Measurements from ENCODE around the gene TMPRSS13. TPM values are rescaled to one million over a fixed set of nuclear protein-coding genes. Genes with fewer than 3 reads are reported as not detected.
"Not testable (repeated sequence)": the region's sequence is repeated elsewhere in the genome, so short reads cannot be mapped to it uniquely, and the experiment has no call there.

Gene TMPRSS13
- polyA plus RNA-seq, 1 donor: 0.15 TPM

DNA sequence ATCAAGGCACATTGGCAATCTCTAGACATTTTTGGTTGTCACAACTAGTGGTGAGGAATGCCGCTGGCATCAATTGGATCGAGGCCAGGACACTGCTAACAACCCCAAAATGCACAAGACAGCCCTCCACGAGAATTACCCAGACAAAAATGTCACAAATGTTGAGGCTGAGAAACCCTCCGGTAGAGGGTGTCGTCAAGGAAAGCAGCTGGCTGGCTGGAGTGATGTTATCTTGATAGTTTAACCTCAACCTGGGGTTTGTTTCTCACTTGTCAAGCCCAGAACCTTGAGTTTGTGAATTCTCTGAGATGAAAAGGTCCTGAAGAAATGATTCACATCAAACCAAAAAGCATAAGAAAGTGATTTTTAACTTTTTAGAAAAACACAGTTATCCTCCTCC, 21.1 kb upstream of the TMPRSS13 start:
- DNase-seq: no peak

DNA sequence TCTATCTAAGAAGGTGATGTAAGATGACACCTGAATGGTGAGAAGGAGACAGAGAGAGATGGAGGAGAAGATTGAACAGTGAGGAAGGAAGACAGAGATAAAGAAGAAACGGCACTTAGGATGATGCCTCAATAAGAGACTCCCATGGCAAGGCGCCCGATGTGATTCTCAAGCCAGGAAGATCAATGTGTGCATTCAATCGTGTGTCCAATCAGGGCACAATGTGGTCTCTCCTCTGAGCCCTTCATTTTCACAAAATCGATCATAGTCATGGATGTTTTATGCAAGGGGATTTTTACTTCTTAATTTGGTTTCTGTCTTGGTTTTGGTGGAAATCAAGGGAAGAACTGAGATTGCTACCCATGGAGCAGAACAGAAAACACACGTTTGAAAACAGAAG, 19.9 kb upstream of the TMPRSS13 start:
- no peak for DNase-seq

DNA sequence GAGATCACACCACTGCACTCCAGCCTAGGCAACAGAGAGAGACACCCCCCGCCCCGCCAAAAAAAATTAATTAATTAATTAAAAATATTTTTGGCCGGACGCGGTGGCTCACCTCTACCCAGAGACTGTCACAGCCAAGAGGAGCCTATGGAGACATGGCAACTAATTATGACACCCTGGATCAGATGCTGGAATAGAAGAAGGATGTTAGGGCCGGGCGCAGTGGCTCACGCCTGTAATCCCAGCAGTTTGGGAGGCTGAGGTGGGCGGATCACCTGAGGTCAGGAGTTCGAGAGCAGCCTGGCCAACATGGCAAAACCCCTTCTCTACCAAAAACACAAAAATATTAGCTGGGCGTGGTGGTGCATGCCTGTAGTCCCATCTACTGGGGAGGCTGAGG, 19.3 kb upstream of the TMPRSS13 start:
- DNase-seq: not testable (repeated sequence)

DNA sequence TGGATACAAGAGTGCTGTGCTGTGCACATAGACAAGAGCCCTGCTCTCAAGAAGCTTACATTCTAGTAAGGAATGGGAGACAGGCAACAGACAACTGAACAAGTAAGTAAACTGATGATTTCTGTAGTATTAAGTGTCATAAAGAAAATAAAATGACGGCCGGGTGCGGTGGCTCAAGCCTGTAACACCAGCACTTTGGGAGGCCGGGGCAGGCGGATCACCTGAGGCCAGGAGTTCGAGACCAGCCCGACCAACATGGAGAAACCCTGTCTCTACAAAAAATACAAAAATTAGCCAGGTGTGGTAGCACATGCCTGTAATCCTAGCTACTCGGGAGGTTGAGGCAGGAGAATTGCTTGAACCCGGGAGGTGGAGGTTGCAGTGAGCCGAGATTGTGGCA, 18.5 kb upstream of the TMPRSS13 start:
- not testable (repeated sequence) for DNase-seq

DNA sequence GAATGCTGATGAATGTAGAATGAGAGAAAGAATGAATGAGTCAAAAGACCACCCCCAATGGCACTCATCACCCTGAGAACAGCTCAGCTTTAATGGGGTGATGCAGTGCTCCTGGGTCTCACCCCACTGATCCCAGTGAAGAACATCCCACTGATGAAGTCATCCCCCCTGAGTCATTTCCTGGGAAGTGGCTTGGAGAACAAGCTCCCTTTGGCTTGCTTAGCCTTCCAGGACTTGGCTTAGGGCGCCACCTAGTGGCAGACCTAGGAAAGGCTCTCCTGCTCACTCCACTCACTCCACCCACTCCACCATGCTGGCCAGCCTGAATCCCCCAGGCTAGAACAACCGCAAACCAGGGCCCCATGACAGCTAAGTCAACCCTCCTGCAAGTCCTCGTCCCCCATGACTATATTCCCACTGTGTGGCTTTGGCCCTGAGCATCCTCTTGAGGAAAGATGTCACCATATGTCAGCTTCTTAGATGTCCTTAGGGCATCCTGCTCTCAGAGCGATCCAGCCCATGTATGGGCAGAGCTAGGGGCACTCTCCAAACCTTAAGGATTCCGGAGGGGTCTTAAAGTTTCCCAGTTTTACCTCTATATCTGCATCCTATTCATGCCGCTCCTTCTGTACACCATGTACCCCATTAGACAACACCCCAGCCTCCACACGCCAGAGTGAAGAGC, 17.8 kb upstream of the TMPRSS13 start:
- DNase-seq: peak; percentile 88

DNA sequence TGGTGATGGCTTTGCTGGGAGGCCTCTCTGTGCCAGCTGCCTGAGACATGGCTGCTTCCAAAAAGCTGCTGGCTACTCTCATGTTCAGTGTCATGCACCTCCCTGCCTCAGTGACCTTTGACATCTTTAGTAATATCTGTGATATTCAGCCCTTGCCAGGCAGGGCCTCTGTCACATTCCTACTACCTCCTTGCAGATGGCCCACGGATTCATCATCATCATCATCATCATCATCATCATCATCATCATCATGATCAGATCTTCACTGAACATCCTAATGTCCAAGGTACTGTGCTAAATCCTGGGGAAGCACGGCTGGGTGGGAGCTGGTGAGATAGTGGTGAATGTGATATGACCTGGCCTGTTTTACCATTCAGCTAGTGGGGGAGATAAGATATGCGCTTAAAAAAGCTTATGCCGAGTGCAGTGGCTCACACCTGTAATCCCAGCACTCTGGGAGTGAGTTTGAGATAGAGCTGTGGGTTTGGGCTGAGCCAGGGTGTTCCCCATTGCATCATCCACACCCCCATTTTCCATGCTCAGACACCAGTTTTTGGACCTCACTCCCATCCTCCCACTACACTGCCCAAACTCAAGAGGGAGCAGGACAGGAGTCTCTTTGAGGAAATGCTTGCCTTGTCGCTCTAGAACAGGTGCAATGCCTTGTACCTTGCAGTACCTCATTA, 17.1 kb upstream of the TMPRSS13 start:
- DNase-seq: no peak

DNA sequence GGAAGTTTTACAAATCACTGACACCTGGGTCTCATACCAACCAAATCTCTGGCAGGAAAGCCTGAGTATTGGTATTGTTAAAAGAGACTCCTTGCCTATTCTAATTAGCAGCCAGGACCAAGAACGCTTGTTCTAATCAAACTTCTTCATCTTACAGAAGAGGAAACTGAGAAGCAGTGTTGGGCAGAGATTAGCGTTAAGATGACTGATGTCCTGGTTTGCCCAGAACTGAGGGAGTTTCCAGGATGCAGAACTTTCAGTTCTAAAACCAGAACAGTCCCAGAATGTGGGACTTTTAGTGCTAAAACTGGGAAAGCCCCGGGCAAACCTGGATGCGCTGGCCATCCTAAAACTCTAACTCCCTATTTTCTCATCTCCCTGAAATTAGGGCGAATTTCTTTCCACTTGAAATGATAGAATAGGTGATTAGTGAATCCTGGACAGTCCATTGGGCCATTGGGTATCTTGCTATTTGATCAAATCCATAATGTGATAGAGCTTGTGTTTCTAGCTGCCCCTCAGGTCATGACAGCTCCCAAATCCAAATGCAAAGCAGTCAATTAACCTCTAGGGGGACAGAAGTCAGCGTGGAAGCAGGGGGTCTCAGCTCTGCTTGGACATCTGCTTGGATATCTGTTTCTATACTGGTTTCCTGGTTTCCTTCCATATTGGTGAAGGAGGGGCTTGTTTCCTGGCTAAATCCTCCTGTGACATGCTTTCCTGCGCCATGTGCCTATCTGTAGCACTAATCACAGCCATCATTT, 16.0 kb upstream of the TMPRSS13 start:
- DNase-seq: no peak

DNA sequence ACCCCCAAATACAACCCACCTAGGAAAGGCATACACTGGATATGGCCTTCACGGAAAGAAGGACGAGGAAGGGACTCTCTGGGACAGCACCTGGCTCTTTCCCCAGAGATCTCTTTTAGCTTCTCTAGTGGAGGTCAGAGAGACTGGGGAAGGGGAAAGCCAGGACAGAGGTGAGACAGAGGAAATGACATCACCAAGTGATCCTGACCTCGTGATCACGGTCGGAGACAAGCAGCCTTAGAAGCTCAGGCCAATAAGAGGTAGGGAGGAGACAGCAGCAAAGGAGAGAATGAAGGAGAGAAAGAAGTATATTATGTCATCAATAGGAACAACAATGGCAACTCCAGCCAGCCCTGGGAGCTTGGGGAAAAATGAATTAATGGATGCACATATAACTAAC, 15.4 kb upstream of the TMPRSS13 start:
- DNase-seq: no peak

DNA sequence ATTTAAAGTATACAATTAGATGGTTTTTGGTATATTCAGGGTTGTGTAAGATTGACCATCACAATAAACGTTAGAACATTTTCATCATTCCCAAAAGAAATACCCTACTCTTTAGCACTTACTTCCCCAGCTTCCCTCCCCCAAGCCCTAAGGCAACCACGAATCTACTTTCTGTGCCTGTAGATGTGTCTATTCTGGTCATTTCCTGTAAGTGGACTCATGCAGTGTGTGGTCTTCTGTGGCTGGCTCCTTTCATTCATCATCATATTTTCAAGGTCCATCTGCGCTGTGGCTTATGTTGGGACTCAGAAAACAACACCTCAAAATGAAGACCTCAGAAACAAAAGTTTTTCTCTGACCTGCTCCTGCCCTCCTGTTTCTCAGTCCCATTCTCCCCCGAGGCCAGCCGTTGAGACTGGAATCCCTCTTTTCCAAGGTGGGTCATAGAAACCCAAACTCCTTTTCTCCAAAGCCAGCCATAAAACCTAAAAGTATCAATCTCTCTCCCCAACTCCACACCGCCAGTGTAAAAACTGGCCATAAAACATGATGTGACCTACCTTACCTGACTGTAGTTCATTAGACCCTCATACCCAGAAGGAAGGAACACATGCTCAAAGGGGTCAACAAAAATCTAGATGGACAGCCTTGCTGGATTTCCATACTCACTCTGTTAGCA, 12.9 kb upstream of the TMPRSS13 start:
- DNase-seq: no peak

DNA sequence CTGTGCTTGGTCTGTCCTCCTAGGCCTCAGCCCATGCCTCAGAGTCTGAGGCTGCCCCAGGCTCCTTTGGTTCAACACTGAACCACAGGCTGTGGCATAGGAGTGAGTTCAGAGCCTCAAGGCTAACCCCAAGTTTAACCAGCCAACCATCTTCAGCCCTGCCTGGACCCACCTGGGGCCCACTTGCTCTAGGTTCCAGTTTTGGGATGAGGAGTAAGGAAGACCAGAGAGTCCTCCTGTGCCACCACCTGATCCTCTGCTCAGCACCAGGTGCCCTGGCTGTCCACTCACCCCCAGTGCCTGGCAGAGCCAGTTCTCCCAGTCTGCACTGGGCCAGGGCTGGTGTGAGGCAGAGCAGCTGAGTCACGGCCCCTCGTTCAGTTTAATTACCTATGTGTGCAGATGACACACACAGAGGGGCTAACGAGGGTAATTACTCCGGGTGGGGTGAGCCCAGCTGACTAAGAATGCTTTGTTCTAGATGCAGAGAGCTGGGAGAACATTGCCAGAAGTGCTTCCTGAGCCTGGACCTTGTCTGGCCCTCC, 12.0 kb upstream of the TMPRSS13 start:
- DNase-seq: no peak

DNA sequence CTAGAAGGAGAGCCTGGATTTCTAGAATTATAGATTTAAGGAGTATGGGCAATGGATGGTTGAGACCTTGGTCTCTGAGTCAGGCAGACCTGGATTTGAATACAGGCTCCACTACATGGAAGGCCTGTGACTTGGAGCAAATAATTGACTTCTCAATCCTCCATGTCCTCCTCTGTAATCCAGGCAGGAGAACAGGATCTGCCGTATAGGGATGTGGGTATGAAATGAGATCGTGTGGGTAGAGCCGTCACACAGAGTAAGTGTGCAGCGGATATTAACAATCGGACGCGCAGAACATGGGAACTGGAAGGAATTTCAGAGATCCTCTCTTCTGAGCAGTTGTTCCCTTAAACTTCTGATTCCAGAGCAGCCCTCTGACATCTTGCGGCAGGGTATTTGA, 11.5 kb upstream of the TMPRSS13 start:
- DNase-seq: no peak

DNA sequence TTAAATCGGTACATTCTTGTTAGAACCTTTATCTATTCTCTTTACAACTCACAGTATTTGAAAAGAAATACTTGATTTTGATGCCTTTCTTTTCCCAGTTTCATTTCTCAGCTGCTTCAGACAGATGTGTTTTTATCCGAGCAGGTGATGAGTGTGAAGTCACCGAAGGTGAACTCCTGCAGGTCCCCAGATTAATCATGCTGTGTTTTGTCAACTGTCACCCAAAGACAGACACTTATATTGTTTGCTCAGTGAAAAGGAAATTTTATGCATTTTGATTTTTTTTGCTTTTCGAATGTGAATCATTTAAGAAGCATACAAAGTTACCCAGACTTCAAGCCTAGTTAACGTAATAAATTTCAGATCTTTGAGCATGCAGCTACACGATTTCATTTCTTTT, 7.8 kb upstream of the TMPRSS13 start:
- DNase-seq: no peak

DNA sequence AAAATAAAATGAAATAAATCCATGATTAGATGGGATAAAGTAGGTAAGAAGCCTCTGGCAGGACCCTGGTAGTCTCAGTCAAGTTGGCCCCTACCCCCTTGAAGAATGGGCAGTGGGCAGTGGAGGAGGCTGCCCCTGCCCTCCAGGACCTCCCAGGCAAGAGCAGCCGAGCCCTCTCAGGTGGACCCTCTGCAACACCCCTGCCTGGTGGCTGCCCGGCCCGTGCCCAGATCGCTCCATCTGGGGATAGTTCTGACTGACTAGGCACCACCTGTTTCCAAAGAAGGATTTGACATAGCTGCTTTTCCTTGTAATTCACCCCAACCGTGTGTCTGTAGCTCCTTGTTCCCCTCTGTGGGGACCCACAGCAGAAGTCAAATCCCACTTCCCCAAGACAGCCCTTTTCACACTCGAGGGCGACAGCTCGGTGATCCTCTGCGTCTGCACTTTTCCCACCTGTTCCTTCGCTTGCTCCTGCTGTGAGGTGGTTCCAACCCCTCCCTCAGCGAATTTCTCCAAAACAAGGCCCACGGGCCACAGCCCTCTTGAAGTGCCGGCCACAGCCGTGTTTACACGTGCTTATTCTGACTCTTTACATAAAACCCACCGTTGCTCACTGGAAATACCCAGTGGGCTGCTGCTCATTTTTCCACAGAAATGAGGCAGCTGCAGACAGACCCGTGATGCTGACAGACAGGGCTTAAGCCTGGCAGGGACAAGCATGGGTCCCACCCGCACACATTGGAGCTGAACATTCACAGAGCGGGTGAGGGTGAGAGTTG, 5.5 kb upstream of the TMPRSS13 start:
- DNase-seq: no peak

DNA sequence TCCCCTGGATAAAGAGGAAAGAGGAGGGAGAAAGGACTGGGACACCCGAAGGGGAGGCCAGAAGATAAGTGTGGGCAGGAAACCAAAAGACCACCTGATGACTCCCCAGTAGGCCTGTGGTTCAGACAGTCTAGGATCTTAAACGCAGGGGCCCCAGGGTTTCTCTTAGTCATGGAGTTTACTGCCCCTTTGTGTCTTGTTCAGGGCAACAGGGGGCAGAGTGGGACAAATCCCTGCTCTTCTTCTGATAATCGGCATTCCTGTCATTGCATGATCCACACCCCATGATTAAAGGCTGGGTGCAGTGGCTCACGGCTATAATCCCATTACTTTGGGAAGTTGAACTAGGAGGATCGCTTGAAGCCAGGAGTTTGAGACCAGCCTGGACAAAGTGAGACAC, 4.7 kb upstream of the TMPRSS13 start:
- no peak for DNase-seq

DNA sequence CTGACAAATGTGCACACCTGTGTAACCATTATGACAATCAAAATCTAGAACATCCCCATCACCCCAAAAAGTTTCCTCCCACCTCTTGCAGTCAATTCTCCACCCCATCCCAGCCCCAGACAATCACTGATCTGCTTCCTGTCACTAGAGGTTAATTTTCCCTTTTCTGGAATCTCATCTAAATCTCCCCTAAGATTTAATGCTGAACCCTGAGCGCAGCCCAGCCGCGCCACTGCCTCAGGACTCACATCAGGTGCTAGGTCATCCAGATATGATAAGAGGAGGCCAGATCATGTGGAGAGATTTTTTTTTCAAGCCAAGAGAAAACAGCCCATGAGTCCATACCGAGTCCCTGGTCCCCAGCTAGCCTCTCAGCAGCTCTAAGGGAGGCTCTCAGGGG, 4.3 kb upstream of the TMPRSS13 start:
- no peak for DNase-seq

DNA sequence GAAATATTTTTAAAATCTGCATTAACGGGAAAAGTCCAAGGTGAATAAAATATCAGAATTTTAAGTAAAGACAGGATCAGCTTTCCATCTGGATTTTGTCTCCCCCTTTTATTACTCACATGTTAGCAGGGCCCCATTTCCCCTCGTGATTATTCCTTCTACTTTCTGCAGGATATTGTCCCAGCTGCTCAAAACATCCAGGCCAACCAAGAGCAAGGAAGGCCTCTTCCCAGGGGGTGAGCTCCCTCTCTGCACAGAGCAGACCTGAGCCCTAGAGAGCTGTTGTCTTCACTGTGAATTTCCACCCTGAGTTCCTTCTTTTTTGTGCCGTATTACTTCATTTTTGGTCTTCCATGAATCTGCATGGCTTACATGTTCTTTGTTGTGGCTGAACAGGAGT, 3.7 kb upstream of the TMPRSS13 start:
- no peak for DNase-seq

DNA sequence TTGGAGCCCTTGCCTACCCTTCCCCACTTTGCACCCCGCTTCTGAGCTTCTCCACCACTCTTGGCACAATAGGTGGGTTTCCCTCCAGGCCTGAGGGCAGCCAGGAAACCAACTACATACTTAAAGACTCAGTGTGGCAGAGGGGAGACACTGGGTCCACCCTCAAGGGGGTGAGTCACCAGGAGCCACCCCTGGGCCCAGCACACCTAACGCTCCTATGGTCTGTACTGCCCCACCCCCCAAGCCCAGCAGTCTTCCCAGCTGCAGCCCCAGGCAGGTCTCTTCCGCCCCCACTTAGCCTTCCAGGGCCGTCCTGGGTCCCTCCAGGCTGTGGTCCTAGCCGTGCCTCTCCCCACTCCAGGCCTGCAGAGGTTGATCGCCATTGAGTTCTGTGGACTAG, 3.2 kb upstream of the TMPRSS13 start:
- no peak for DNase-seq

DNA sequence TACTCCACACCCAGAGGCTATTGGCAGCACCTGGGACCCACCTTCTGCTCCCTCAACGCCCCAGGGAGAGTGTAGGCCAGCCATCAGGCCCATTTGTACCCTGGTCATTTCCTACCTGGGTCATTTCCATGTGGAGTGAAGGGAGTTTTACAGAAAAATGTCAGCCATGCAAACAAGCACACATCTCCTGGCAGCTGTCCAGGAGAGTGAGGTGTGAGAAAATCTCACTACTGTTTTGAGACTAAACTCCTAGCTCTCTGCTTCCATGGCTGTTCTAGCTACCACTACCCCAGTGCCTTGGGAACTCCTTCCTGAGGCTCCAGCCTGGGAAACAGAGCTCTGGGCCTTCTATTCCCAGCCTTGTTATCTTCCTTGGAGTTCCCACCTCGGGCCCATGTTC, 2.8 kb upstream of the TMPRSS13 start:
- DNase-seq: no peak

DNA sequence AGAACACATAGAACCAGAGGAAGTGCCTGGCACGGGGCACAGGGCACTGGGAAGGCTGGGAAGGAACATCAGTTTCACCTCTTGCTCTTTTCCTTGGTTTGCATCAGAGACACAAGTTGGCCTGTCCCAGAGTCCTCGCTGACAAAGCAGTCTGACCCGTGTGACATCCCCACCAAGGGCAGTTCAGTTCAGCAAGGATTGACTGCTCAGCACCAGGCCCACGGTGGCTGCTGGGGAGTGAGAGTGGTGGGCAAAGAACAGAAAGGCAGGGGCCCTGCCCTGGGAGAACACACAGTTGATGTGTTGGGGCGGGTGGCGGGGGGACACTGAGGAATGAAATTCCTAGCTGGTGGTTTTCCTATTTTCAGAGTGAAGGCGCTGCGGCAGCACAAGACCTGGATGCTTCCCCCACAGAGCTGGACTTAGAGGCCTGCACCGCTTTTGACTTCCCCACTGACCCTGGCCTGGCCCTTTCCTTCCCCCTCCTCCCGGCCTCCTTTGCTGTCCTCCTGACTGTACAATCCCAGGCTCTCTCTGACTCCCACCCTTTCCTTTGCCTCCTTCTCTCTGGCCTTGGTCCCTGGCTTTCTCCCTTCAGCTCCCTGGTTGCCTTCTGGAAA, 2.2 kb upstream of the TMPRSS13 start:
- DNase-seq: no peak

DNA sequence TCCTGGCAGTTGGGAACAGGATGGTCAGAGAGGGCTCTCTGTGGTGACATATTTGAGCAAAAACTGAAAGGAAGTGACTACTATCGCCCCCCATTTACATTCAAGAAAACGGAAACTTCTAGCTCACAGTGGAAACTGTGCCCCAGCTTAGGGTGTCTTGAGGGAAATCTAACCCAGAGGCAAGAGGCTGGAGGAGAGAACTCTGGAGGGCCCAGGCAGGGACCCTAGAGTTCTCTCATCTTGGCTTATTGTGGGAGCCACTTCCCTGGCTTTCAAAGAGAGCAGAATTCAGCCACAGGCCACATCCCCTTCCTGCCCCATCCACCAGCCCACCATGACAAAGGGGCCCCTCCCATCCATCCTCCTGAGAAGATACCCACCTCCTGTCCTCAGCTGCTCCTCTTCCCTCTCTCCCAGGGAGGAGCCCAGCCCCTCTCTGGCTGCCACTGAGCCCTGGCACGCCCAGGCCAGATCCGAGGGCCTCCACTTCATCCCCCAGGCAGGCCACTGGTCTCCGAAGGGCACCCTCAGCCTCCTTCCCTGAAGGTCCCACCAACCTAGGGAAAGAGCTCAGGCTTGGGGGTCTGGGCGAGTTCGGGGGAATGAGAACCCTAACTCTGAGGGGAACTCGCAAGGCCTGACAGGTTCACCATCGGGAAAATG, 1.6 kb upstream of the TMPRSS13 start:
- no peak for DNase-seq
